NB4 (cell line): ENCODE measurements around the gene CD55.

ENCODE experiments used
- POLR2A ChIP-seq: IDR thresholded peaks from 2 replicates; pipeline ENCODE4 v1.6.1; 2011; ENCODE audit warnings: mild to moderate bottlenecking; ENCODE audit not compliant: insufficient read length; ENCODE audit errors: extremely low read depth
- TF ChIP-seq, protein P1 (sequence below): IDR thresholded peaks from one replicate; pipeline ENCODE4 v1.5.1; 2012; ENCODE audit warnings: low read depth, low read length
- TF ChIP-seq, protein P2 (sequence below): IDR thresholded peaks from 2 replicates; pipeline ENCODE4 v1.6.1; 2011; ENCODE audit warnings: low read depth, low read length

DNA sequence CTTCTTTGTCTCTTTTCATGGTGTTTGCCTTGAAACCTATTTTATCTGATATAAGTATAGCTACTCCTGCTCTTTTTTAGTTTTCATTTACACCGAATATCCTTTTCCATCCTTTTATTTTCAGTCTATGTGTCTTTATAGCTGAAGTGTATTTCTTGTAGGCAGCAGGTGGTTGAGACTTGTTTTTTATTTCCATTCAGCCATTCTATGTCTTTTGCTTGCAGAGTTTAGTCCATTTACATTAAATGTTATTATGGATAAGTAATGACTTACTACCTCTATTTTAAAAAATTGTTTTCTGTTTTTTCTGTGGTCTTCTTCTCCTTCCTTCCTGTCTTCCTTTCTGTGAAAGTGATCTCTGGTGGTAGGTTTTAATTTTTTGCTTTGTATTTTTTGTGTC lies 45.0 kb upstream of the CD55 start:
- TF ChIP-seq, protein P1, sequence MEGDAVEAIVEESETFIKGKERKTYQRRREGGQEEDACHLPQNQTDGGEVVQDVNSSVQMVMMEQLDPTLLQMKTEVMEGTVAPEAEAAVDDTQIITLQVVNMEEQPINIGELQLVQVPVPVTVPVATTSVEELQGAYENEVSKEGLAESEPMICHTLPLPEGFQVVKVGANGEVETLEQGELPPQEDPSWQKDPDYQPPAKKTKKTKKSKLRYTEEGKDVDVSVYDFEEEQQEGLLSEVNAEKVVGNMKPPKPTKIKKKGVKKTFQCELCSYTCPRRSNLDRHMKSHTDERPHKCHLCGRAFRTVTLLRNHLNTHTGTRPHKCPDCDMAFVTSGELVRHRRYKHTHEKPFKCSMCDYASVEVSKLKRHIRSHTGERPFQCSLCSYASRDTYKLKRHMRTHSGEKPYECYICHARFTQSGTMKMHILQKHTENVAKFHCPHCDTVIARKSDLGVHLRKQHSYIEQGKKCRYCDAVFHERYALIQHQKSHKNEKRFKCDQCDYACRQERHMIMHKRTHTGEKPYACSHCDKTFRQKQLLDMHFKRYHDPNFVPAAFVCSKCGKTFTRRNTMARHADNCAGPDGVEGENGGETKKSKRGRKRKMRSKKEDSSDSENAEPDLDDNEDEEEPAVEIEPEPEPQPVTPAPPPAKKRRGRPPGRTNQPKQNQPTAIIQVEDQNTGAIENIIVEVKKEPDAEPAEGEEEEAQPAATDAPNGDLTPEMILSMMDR = no peak
- TF ChIP-seq POLR2A = no peak
- TF ChIP-seq, protein P2, sequence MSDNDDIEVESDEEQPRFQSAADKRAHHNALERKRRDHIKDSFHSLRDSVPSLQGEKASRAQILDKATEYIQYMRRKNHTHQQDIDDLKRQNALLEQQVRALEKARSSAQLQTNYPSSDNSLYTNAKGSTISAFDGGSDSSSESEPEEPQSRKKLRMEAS = no peak
